Stimulated activated CD8-positive, alpha-beta memory T cell treated with anti-CD3 and anti-CD28 coated beads, Interleukin-15, amount 100 ng/mL, for 4 hours (primary cell): ENCODE measurements around the gene KLK8.
"Not testable (repeated sequence)": the region's sequence is repeated elsewhere in the genome, so short reads cannot be mapped to it uniquely, and the experiment has no call there.

ENCODE experiments used
- DNase-seq, 2 donors: peaks; one replicate each; pipeline ENCODE4 v3.0.0-alpha.2; 2020; ENCODE audit warnings: low read depth in 2 of 2

The KLK8 gene

DNA sequence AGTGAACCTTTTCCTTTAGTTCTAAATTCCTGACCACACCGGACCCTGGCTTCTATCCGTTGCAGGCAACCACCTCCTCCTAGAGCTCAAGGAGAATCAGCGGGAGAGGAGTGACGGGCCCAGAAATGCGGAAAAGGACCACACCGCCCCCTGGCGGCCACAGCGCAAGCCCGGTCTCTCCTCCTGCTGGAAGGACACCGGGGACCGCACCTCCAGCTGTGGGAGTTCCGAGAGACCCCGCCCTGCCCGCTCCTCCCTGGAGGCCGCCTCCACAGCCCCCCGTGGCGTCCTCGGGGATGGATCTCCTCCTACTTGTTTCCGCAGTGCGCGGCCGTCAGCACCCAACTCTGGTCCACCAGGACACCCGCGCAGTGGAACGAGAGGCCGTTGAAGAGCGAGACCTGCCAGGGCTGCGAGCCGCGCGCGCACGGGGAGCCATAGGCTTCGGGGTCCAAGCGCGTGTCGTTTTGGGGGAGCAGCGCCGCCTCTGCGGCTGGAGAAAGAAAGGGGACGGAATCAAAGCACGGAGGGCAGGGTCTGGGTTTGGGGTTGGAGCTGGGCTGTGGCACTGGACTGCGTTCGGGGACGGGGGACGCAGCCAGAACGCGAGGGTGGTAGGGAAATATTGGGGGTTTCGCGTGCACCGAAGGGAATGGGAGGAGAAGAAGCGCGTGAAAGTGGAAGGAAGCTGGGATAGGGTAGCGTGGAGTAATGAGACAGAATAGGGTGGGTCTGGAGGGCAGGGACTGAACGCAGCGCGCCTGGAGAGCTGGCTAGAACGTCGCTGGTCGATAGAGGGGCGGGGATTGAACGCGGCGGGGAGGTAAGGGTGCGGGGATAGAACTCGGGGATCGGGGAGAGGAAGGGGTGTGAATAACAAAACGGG, 15.6 kb upstream of the KLK8 start:
- DNase-seq, result peak in 1 of 2 donors; percentile 5

- no peak for DNase-seq
These were observed 14.4 kb upstream of the KLK8 start for GRCh38 chr19:51015691-51016267.

- no peak for DNase-seq
These were observed 12.8 kb upstream of the KLK8 start for GRCh38 chr19:51014242-51014641.

GRCh38 chr19:51012661-51013190, 11.3 kb upstream of the KLK8 start:
- no peak for DNase-seq

DNA sequence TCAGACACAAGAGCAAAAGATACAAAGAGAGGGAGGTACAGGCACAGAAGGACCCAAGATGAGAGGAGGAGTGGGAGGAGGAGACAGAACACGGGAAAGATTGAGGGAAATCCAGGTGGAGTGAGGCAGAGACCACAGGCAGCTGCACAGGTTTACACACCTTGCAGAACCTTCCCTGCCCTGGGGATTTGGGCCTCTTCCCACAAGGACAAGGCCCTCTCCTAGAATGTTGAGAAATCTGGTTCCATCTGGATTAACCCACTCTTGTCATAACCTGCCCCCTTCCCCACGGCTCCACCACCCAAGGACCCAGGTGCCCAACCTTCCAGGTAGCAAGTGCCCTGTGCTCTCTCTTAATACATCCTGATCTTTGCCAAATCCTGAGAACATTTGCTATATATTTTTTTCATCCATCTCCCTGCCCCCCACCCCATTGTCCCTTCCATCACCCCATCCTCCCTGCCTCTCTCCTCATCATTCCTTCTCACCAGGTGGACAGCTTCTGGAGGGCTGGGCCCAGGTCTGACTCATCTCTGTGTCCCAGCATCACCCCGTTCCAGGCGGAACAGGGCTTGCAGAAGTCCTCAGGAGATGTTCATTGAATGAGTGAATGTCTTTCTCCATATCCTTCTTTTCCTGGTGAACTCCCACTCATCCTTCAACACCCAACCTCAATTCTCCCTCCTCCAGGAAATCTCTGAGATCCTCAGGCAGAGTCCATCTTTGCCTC, 8.8 kb upstream of the KLK8 start:
- no peak for DNase-seq

- DNase-seq, result no peak
These were observed 7.9 kb upstream of the KLK8 start for GRCh38 chr19:51009061-51009891.

DNA sequence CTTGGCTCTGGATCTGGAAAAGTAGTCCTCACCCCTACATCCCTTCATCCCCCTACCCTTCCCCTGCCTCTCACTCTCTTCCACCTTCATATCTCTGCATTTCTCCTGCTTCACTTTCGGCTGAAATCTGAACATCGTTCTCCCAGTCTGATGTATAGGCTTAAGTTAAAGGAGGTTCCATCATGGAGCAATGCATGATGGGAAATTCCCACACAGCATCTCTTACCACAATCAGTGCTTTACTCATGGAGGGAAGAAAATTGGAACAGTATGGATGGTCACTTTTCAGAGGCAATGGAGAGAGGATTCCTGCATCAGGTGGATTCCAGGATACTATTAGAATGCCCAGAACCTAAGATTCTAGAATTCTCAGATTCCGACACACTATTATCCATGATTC, 6.1 kb upstream of the KLK8 start:
- DNase-seq, result no peak

GRCh38 chr19:51006406-51006805, 5.0 kb upstream of the KLK8 start:
- DNase-seq, result no peak

DNA sequence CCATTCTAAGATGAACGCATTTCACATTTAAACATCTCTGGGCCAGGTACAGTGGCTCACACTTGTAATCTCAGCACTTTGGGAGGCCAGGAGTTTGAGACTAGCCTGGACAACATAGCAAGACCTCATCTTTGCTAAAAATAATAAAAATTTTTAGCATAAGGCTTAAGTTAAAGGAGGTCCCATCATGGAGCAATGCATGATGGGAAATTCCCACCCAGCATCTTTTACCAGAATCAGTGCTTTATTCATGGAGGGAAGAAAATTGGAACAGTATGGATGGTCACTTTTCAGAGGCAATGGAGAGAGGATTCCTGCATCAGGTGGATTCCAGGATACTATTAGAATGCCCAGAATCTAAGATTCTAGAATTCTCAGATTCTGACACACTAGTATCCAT, 3.8 kb upstream of the KLK8 start:
- DNase-seq, result no peak

DNA sequence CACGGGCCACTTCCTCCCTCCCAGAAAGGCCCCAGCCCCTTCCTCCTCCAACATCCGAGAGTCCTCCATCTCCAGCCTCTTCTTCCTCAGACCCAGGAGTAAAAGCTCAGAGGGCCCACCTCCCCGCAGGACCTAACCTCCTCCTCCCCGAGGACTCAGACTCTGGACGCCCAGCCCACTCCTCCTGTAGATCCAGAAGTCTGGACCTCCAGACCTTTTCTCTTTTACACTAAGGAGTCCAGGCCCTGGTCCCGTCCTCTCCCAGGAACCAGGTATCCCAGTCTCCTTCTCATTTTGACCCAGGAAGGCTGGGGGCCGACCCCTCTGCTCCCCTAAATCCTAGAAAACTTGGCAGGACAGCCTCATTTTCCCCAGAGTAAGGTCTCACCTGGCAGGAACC, 1.9 kb upstream of the KLK8 start:
- no peak for DNase-seq

DNA sequence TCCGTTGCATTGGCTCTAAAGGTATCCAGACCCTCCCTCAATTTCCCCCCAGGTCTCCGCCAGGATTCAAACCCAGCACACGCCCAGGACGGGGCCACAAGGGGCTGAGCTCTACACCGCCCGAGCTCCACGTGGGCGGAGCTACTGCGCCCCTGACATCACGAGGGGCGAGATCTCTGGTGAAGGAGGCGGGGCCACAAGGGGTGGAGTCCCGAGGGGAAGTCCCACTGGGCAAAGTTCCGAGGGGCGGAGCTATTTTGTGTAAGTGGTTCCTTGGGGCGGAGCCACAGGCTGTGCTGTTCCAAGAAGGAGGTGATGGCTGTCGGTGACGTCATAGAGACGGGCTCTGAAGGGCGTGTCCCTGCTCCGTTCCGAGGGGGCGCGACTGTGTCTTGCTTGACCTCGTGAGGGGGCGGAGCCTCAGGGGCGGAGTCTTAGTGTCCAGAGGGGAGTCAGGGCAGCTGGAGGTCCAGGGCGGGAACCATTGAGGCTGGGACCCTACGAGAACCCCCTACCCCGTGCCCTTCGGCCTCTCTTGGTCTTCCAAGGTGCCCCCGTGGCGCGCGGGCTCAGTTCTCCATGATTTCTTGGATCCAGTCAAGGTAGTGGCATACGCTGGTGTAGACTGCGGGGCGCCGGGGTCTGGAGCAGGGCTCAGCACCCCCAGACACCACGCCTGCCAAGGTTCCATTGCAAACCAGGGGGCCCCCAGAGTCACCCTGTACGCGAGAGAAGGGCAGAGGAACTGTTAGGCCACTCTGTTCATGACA, 1.3 kb upstream of the KLK8 start:
- no peak for DNase-seq

DNA sequence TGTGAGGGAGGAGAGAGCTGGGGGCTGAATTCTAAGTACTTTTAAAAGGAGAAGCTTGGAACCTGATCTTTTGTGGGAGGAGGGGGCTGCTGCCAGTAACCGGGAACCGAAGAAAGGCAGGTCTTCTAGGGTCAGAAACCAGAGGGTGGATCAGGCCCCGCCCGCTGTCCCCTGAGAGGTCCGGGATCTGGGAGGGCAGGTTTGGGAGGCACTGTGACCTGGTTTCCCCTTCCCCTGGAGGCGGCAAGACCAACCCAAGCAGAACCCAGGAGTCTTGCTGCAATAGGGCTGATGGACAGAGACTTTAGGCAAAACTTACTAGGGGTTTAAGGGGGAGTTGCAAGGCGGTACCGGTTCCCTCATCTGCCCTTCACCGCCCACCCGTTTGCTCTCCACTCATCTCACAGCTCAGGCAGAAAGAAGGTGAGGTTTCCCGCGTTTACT, 707 bp upstream of the KLK8 start:
- no peak for DNase-seq

DNA sequence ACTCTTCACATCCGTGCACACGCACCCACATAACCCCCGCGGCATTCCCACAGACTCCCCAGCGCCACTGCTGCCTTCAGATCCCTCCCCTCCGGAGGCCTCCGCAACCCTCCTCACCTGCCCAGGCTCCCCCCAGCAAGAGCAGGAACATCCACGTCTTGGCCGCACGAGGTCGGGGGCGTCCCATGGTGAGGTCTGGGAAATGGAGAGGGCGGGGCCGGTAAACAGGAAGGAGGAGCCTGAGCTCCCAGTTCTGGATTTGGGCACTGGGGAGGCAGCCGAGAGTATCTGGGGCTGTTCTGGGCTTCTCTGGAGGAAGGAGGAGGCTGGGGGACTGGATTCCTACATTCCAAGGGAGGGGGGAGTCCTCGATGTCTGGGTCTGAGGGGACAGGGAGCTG, 423 bp downstream of the KLK8 start:
- no peak for DNase-seq

DNA sequence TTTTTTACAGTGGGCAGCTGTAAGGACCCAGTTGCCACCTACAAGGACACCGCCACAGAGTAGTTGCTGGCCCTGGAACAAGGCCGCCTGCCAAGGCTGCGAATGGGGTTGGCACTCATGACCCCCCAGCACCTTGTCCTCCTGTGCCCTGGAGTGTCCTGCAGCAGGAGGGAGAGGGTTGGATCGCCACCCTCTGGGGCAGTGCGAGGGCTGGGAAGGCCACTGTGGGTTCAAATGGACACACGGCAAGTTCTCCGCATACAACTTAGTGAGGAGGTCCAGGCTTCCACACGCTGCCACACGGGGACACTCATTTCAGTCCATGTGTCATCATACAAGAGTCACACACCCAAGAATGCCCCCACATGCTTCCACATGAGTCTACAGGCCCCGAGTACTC, 978 bp downstream of the KLK8 start:
- DNase-seq, result no peak

- DNase-seq, result no peak
These were observed 2.7 kb downstream of the KLK8 start for GRCh38 chr19:50998686-50999085.

DNA sequence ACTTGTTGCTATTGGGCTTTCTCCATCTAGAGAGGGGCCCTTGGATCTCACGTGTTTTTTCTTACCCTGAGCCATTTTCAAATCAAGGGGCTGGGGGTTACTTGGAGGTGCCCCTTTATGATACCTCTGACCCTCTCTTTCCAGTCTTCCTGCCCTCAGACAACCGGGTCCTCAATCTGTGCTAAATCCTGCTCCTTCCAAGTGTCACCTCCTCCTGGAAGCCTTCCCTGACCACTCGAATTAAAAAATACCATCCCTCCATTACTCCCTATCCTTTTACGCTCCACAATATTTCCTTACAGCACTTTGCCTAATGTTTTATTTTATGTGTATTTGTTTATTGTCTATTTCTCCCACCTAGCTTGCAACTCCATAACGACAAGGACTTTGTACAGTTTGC, 3.3 kb downstream of the KLK8 start:
- no peak for DNase-seq

GRCh38 chr19:50994129-50994528, 7.3 kb downstream of the KLK8 start:
- DNase-seq, result no peak

DNA sequence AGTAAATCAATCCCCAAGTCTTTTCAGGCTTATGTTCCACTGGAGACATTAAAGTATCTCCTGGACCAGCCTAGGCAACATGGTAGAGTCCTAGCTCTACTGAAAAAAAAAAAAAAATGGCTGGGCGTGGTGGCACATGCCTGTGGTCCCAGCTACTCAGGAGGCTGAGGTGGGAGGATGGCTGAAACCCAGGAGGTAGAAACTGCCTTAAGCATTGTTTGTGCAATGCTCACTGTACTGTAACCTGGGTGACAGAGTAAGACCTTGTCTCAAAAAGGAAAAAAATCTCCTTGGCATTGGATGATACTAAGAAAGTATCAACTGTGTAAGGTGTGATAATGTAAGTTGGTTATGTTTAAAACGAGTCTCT, 8.8 kb downstream of the KLK8 start:
- no peak for DNase-seq

GRCh38 chr19:50984416-50984815, 17.0 kb downstream of the KLK8 start:
- not testable (repeated sequence) for DNase-seq

DNA sequence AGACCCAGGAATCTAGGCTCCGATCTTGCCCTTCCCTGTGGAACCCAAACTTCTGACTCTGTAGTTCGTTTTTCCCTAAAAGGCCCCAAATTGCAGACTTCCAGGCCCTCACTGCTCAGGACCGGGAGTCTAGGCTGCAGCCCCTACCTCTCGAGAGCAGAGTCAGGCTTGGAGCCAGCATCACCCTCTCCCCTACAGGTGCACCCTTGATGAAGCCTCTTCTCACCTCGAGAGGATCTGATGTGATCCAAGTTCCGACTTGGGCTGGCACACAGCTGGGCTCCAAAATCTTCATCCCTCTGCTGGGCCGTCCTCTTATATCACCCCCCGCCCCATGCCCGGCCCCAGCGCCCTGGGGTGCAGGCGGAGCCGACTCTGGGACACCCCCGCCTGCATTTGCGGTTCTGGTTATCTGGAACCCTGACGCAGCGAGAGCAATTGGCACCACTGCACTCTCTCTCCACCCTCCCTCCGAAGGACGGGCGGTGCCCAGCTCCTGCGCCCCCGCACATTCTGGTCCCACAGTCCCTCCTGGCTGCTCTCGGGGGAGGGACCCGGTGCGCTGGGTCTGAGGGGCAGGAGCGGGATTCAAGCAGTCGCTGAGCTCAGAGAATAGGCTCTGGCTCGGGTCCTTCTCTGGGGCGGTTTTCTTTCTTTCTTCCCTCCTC, 17.6 kb downstream of the KLK8 start, which contains the start of gene KLK7:
TSS of gene KLK7 (minus strand) at position 293 of the 668 bp plus-strand sequence. CDS start 1,518 bp downstream, outside the sequence.
- no peak for DNase-seq
